ENCODE measurements around the gene DDAH1.

- TF ChIP-seq CTCF (IDR thresholded peaks at IDR 0.05; ENCODE audit: insufficient read depth, low read length, poor library complexity, severe bottlenecking) (no peak), EZH2phosphoT487 (conservative IDR thresholded peaks at IDR 0.05; ENCODE audit: low read length) (no peak)
Observed at GRCh38 chr1:85317560-85317959, 147.4 kb downstream of the DDAH1 start.

Data from SU-DHL-6 (cell line).